Amniotic epithelial cell (primary cell): Measurements from ENCODE around the gene MOB3B.

Experiments
- DNase-seq: peaks from one replicate; pipeline ENCODE4 v3.0.0-alpha.2; 2010; ENCODE audit warnings: low read depth

MOB3B gene

GRCh38 chr9:27447031-27447683, 82.5 kb downstream of the MOB3B start:
- no peak for DNase-seq

- no peak for DNase-seq
Measured at GRCh38 chr9:27445688-27446087, 83.9 kb downstream of the MOB3B start.

- DNase-seq = no peak
Measured at GRCh38 chr9:27445057-27445595, 84.5 kb downstream of the MOB3B start.

- DNase-seq = no peak
Measured at GRCh38 chr9:27442464-27442863, 87.2 kb downstream of the MOB3B start.

- DNase-seq = no peak
Measured at GRCh38 chr9:27441741-27442070, 87.9 kb downstream of the MOB3B start.

- no peak for DNase-seq
Measured at GRCh38 chr9:27440888-27441740, 88.5 kb downstream of the MOB3B start.

GRCh38 chr9:27438522-27438921, 91.1 kb downstream of the MOB3B start:
- DNase-seq = no peak

- DNase-seq = peak; percentile 37
Measured at GRCh38 chr9:27437652-27438373, 91.8 kb downstream of the MOB3B start.

GRCh38 chr9:27436234-27436633, 93.4 kb downstream of the MOB3B start:
- DNase-seq = peak; percentile 43

GRCh38 chr9:27433631-27434325, 95.8 kb downstream of the MOB3B start:
- no peak for DNase-seq

GRCh38 chr9:27432308-27432707, 97.3 kb downstream of the MOB3B start:
- no peak for DNase-seq

- DNase-seq = peak; percentile 11
Measured at GRCh38 chr9:27431543-27432147, 98.0 kb downstream of the MOB3B start.

- DNase-seq = no peak
Measured at GRCh38 chr9:27430750-27431535, 98.7 kb downstream of the MOB3B start.

- DNase-seq = no peak
Measured at GRCh38 chr9:27429917-27430316, 99.7 kb downstream of the MOB3B start.

GRCh38 chr9:27429436-27429835, 100.2 kb downstream of the MOB3B start:
- no peak for DNase-seq

GRCh38 chr9:27428551-27428950, 101.1 kb downstream of the MOB3B start:
- no peak for DNase-seq

- peak; percentile 77 for DNase-seq
Measured at GRCh38 chr9:27427272-27427643, 102.4 kb downstream of the MOB3B start.

GRCh38 chr9:27426511-27427271, 102.9 kb downstream of the MOB3B start:
- peak; percentile 27 for DNase-seq

GRCh38 chr9:27425827-27426510, 103.6 kb downstream of the MOB3B start:
- DNase-seq = no peak
